GM13976 (cell line): ENCODE measurements around the gene MIGA1.

ENCODE experiments used
- DNase-seq: peaks from one replicate; pipeline ENCODE4 v3.0.0; 2012; ENCODE audit warnings: low spot score
- CTCF ChIP-seq: IDR thresholded peaks from 2 replicates; pipeline ENCODE4 v1.5.1; 2012; ENCODE audit warnings: borderline replicate concordance, mild to moderate bottlenecking; ENCODE audit not compliant: insufficient read depth; ENCODE audit errors: extremely low read depth, missing control alignments, control extremely low read depth
- in situ Hi-C: fragments of 300-500 bp; cut with MboI; formaldehyde crosslinking; loops from one replicate; pipeline ENCODE4 v1.12.0; 2022; ENCODE audit warnings: low sequenced_read_pairs, mixed read lengths, inconsistent platforms; ENCODE audit not compliant: unreplicated experiment

The MIGA1 gene

GRCh38 chr1:77927414-77927813 lies 148.0 kb downstream of the MIGA1 start:
- TF ChIP-seq CTCF: no peak
- in situ Hi-C loops: no loop called here

More at GRCh38 chr1:77927414-77927813, 148.0 kb downstream of the MIGA1 start:
- no peak for DNase-seq
